ENCODE results near the gene CDH12. TPM values are rescaled to one million over a fixed set of nuclear protein-coding genes. Genes with fewer than 3 reads are reported as not detected.

CDH12 gene
- total RNA-seq, 2 experiments from 2014 or later, result not detected

DNA sequence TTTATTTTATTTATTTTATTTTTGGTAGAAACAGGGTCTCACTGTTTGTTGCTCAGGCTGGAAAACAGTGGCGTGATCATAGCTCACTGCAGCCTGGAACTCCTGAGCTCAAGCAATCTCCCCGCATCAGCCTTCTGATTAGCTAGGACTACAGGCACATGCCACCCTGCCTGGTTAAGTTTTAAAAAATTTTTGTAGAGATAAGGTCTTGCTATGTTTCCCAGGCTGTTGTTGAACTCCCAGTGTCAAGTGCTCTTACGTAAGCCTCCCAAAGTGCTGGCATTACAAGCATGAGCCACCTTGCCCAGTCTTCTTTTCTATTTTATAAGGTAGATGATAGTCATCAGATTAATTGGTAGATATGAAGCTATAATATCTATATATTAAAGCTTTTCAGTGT lies 382.7 kb downstream of the CDH12 start:
- DNase-seq (no peak), ATAC-seq (no peak)
- Mint-ChIP-seq H3K36me3 (ENCODE audit: low read depth) (no peaks in the 10 kb centered on the region), H3K27me3 (ENCODE audit: low read depth) (no peaks in the 10 kb centered on the region), H3K27ac (no peak overlapping the region), H3K9me3 (ENCODE audit: insufficient read depth) (peaks cover 11% of the 10 kb centered on the region), H3K4me3 (no peak overlapping the region), H3K4me1 (ENCODE audit: low read depth) (no peaks in the 10 kb centered on the region)
- CTCF ChIA-PET, result no interaction called here
- POLR2A ChIA-PET, result no interaction called here

DNA sequence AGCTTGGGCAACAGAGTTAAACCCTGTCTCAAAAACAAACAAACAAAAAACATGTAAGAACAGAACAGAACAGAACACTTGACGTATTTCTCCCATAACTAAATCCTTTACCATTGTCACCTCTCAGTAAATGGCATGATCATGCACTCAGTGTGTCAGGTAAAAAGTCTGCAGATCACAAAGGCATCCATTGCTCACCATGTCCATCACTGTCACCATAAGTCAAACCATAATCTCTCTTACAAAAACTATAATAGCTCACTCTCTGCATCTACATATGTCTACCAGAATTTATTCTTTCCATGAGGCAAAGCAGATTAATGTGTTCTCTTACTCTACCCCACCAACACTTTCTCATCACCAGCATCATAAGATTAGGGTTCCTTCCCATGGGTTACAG lies 387.5 kb downstream of the CDH12 start:
- H3K4me3 Mint-ChIP-seq, result no peak overlapping the region
- no peaks in the 10 kb centered on the region for H3K4me1 Mint-ChIP-seq (ENCODE audit: low read depth)
- no peaks in the 10 kb centered on the region for H3K27me3 Mint-ChIP-seq (ENCODE audit: low read depth)
- H3K27ac Mint-ChIP-seq, result no peak overlapping the region
- no peaks in the 10 kb centered on the region for H3K36me3 Mint-ChIP-seq (ENCODE audit: low read depth)
- peaks cover 12% of the 10 kb centered on the region for H3K9me3 Mint-ChIP-seq (ENCODE audit: insufficient read depth)
- DNase-seq (no peak), ATAC-seq (no peak)
- POLR2A ChIA-PET, result no interaction called here
- CTCF ChIA-PET, result no interaction called here

DNA sequence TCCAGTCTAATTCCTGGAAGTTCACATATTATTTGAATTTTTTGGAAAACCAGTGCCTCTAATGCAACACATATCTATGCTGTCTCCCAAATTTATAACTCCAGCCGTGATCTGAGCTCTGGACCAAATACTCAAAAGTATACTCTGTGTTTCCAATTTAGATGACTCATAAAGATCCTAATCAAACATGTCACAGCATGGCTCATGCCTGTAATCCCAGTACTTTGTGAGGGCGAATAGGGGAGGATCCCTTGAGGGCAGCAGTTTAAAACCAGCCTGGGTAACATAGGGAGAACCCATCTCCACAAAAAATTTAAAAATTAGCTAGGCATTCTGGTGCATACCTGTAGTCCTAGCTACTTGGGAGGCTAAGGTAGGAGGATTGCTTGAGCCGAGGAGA lies 388.0 kb downstream of the CDH12 start:
- ChIA-PET CTCF (no interaction called here), POLR2A (no interaction called here)
- DNase-seq, result no peak
- H3K4me3 Mint-ChIP-seq, result no peak overlapping the region
- no peak for ATAC-seq
- H3K9me3 Mint-ChIP-seq (ENCODE audit: insufficient read depth), result peaks cover 12% of the 10 kb centered on the region
- H3K27me3 Mint-ChIP-seq (ENCODE audit: low read depth), result no peaks in the 10 kb centered on the region
- no peaks in the 10 kb centered on the region for H3K36me3 Mint-ChIP-seq (ENCODE audit: low read depth)
- no peak overlapping the region for H3K27ac Mint-ChIP-seq
- no peaks in the 10 kb centered on the region for H3K4me1 Mint-ChIP-seq (ENCODE audit: low read depth)

DNA sequence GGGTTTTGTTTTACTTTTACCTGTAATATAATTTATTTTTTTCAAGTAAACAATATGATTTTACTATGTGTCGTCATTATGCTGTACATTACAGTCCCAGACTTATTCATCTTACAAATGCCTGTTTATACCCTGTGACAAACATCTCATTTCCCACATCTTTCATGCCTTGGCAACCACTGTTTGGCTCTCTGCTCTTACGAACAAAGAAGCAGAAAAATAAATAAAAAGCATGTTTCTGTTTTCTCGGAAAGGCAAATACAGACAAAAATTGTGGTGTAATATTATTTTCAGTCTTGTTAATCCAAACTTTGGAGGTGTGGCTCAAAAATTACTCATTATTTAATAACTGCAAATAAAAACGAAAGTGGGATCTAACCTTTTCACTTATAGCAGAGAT lies 393.0 kb downstream of the CDH12 start:
- ChIA-PET CTCF (no interaction called here), POLR2A (no interaction called here)
- H3K9me3 Mint-ChIP-seq (ENCODE audit: insufficient read depth), result peaks cover 20% of the 10 kb centered on the region
- H3K36me3 Mint-ChIP-seq (ENCODE audit: low read depth), result no peaks in the 10 kb centered on the region
- H3K27ac Mint-ChIP-seq, result no peak overlapping the region
- H3K4me3 Mint-ChIP-seq, result no peak overlapping the region
- ATAC-seq, result no peak
- no peaks in the 10 kb centered on the region for H3K27me3 Mint-ChIP-seq (ENCODE audit: low read depth)
- no peaks in the 10 kb centered on the region for H3K4me1 Mint-ChIP-seq (ENCODE audit: low read depth)
- no peak for DNase-seq

DNA sequence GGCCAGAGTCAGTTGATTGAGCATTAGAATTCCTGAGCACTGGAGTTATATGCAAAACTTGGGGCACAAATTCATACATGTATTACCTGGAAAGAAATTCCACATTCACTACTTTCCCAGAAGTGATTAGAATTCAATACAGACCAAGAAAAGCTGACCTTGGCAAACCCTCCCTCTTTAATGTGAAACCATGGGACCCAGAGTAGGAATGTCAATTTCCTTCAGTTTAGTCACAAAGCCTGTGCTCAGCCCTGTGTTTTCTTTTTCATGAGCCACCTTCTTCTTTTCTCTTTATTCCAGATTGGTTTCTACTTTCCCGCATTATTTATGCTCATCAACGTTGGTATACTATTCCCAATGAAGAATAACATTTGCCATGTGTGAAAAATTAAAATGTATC lies 420.2 kb downstream of the CDH12 start:
- no peak overlapping the region for H3K27ac Mint-ChIP-seq
- H3K9me3 Mint-ChIP-seq (ENCODE audit: insufficient read depth), result peaks cover 8% of the 10 kb centered on the region
- H3K4me1 Mint-ChIP-seq (ENCODE audit: low read depth), result no peaks in the 10 kb centered on the region
- H3K4me3 Mint-ChIP-seq, result no peak overlapping the region
- ChIA-PET CTCF (no interaction called here), POLR2A (no interaction called here)
- no peaks in the 10 kb centered on the region for H3K36me3 Mint-ChIP-seq (ENCODE audit: low read depth)
- DNase-seq, result no peak
- no peak for ATAC-seq
- H3K27me3 Mint-ChIP-seq (ENCODE audit: low read depth), result no peaks in the 10 kb centered on the region

DNA sequence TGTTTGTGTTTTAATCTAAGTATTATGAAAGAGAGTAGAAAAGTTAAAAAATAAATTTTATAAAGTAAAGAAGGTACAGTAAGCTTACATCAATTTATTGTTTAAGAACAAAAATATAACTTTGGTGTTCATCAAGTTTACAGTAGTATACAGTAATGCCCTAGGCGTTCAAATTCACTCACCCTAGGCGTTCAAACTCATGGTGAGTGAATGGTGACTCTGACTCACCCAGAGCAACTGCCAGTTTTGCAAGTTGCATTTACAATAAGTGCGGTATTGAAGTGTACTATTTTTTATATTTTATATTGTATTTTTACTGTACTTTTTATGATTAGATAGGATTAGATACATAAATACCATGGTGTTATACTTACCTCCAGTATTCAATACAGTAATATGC lies 421.3 kb downstream of the CDH12 start:
- H3K27me3 Mint-ChIP-seq (ENCODE audit: low read depth), result no peaks in the 10 kb centered on the region
- no peaks in the 10 kb centered on the region for H3K4me1 Mint-ChIP-seq (ENCODE audit: low read depth)
- DNase-seq, result no peak

DNA sequence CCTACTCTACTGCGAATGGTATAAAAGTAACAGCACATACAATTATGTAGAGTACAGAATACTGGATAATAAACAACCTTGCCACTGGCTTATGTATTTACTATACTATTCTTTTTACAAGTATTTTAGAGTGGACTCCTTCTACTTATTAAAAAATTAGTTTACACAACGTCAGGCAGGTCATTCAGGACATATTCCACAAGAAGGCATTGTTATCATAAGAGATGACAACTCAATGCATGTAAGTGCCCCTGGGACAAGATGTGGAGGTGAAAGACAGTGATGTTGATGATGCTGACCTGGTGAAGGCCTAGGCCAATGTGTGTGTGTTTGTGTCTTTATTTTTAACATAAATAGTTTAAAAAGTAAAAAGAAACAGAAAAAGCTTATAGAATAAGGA lies 421.7 kb downstream of the CDH12 start:
- no peaks in the 10 kb centered on the region for H3K36me3 Mint-ChIP-seq (ENCODE audit: low read depth)
- no peaks in the 10 kb centered on the region for H3K4me1 Mint-ChIP-seq (ENCODE audit: low read depth)
- no peak for DNase-seq
- POLR2A ChIA-PET, result no interaction called here
- ATAC-seq, result no peak
- no peaks in the 10 kb centered on the region for H3K27me3 Mint-ChIP-seq (ENCODE audit: low read depth)
- H3K4me3 Mint-ChIP-seq, result no peak overlapping the region
- no peak overlapping the region for H3K27ac Mint-ChIP-seq
- peaks cover 8% of the 10 kb centered on the region for H3K9me3 Mint-ChIP-seq (ENCODE audit: insufficient read depth)
- CTCF ChIA-PET, result no interaction called here

More for the DNA sequence above, 421.3 kb downstream of the CDH12 start:
- ChIA-PET POLR2A (no interaction called here), CTCF (no interaction called here)
- Mint-ChIP-seq H3K36me3 (ENCODE audit: low read depth) (no peaks in the 10 kb centered on the region), H3K27ac (no peak overlapping the region), H3K4me3 (no peak overlapping the region), H3K9me3 (ENCODE audit: insufficient read depth) (peaks cover 8% of the 10 kb centered on the region)
- no peak for ATAC-seq

DNA sequence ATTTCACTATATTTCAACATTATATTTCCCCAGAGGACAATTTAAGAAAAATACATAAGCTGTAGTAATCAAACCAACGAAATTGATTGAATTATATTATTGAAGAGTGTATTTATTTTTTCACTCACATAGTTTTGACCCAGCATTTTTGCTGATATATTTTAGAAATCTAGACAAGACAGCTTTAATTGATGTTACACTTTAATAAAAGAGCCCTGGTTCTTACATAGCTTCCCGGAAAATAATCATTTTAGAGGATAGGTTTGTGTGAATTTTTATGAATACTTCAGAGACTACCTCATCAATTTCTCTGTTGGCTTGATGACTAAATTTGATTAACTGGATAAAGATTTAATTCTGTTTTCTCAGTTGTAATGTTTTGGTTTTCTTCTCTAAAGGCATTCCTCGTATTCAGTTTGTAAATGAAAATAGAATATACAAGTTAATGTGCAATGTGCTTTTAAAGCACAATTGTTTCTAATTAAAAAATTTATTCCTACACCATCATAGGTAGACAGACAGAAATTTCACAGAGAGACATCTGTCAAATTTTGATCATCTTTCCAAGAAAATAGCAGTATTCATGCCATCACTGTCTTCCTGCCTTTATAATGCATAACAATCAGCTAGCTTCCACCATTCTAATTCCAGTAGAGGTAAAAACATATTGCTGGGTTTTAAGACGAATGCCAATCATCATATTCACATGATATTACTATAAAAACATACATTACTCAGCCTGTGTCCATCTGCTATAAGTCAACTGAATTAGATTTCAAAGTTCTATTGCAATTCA lies 441.4 kb downstream of the CDH12 start:
- no peak overlapping the region for H3K27ac Mint-ChIP-seq
- no peaks in the 10 kb centered on the region for H3K27me3 Mint-ChIP-seq (ENCODE audit: low read depth)
- no peak overlapping the region for H3K4me3 Mint-ChIP-seq
- ATAC-seq, result no peak
- H3K36me3 Mint-ChIP-seq (ENCODE audit: low read depth), result no peaks in the 10 kb centered on the region
- DNase-seq, result no peak
- CTCF ChIA-PET, result no interaction called here
- peaks cover 11% of the 10 kb centered on the region for H3K9me3 Mint-ChIP-seq (ENCODE audit: insufficient read depth)
- no peaks in the 10 kb centered on the region for H3K4me1 Mint-ChIP-seq (ENCODE audit: low read depth)
- POLR2A ChIA-PET, result no interaction called here

DNA sequence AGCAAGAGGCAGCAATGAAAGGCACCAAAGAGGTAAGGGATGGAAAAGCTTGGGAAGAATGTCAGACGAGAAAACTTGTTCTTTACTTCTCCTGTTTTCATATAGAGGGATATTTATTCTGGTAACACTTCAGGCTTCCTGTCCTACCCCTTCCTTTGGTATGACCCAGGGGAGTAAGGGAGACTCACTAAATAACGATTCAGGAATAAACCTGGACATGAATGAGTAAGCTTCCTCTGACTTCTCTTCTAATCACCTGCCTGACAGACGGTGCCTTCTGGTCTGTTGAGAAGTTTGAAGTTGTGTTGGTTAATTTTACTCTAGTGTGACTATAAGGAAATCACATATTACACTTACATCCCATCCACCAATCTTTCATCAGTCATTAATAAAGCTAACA lies 461.2 kb downstream of the CDH12 start:
- no peak overlapping the region for H3K4me3 Mint-ChIP-seq
- CTCF ChIA-PET, result no interaction called here
- H3K27ac Mint-ChIP-seq, result no peak overlapping the region
- POLR2A ChIA-PET, result no interaction called here
- no peaks in the 10 kb centered on the region for H3K27me3 Mint-ChIP-seq (ENCODE audit: low read depth)
- no peaks in the 10 kb centered on the region for H3K4me1 Mint-ChIP-seq (ENCODE audit: low read depth)
- ATAC-seq (no peak), DNase-seq (no peak)
- peaks cover 23% of the 10 kb centered on the region for H3K9me3 Mint-ChIP-seq (ENCODE audit: insufficient read depth)
- no peaks in the 10 kb centered on the region for H3K36me3 Mint-ChIP-seq (ENCODE audit: low read depth)

DNA sequence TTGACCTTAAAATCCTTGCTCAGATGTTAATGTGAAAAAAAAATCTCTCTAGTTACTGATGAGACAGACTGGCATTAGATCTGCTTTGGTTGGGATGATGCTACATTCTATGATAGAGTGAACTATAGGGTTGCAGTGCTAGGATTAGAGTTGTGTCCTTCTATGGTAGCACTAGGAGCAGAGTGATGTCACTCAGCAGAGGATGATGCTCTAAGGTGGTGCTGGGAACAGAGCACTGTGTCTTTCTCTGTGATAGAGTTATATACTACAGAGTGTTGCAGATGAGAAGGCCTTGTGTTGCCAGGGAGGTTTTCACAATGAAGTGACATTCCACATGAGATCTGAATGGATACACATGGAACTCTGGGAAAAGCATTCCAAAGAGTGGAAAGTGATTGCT lies 462.3 kb downstream of the CDH12 start:
- H3K36me3 Mint-ChIP-seq (ENCODE audit: low read depth), result no peaks in the 10 kb centered on the region
- no peak overlapping the region for H3K4me3 Mint-ChIP-seq
- POLR2A ChIA-PET, result no interaction called here
- H3K27me3 Mint-ChIP-seq (ENCODE audit: low read depth), result no peaks in the 10 kb centered on the region
- no peak for DNase-seq
- CTCF ChIA-PET, result no interaction called here
- no peak overlapping the region for H3K27ac Mint-ChIP-seq
- no peak for ATAC-seq
- H3K9me3 Mint-ChIP-seq (ENCODE audit: insufficient read depth), result peaks cover 17% of the 10 kb centered on the region
- H3K4me1 Mint-ChIP-seq (ENCODE audit: low read depth), result no peaks in the 10 kb centered on the region

DNA sequence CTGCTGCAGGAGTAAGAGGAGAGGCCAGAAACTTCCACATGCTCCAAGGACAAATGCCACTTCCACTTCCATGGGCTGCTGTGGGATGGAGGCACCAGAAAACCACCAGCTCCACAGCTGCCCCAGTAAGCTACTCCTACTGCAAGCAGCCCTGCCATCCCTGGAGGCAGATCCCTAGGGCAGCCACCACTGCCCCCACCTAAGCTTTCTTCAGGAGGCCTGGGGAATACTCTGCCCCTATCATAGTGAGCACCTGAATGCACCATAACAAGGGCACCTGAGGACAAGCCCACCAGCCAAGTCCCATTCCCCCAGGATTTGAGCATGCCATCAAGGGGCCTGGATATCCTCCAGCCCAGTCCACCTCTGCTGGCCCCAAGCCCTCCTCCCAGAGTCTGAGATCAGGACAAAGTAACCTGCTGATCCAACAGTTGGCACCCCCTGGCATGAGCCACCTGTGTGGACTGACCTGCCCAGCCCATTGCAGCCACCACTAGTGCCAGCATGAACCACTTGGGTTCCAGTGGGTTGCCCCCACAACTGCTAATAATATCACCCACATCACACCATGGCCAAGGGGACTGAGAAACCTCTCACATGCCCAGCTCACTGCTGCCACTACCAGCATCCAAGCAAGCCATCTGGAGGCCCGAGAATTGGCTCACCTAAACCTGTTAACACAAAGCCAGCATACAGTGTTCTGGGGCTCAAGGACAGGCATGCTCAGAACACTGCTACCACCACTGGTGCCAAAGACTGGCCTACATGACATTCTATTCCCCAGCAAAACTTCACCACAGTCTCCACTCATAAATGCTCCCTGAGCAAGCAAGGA lies 480.1 kb downstream of the CDH12 start:
- Mint-ChIP-seq H3K27ac (no peak overlapping the region), H3K4me3 (no peak overlapping the region), H3K36me3 (ENCODE audit: low read depth) (no peaks in the 10 kb centered on the region), H3K4me1 (ENCODE audit: low read depth) (no peaks in the 10 kb centered on the region), H3K9me3 (ENCODE audit: insufficient read depth) (peaks cover 9% of the 10 kb centered on the region), H3K27me3 (ENCODE audit: low read depth) (no peaks in the 10 kb centered on the region)
- ATAC-seq (no peak), DNase-seq (no peak)
- ChIA-PET CTCF (no interaction called here), POLR2A (no interaction called here)

DNA sequence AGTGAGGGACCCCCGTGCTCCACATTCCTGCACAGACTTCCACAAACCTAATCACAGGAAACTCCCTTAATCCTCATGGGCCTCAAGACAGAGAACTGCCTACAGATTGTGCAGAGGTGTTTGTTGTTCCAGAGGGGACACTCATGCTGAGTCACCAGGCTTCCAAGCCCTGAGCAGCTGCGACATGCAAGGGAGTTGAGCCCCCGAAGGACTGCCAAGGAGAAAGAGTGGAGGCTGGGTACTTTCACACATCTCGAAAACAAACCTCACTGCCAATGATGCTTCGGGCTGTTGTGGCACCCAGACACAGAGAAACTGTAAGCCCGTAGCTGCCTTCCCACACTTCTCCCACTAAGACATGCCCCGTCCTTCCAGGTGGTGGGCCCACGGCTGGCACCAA lies 480.8 kb downstream of the CDH12 start:
- H3K27me3 Mint-ChIP-seq (ENCODE audit: low read depth), result no peaks in the 10 kb centered on the region
- H3K27ac Mint-ChIP-seq, result no peak overlapping the region
- no peaks in the 10 kb centered on the region for H3K36me3 Mint-ChIP-seq (ENCODE audit: low read depth)
- ChIA-PET POLR2A (no interaction called here), CTCF (no interaction called here)
- H3K4me1 Mint-ChIP-seq (ENCODE audit: low read depth), result no peaks in the 10 kb centered on the region
- peaks cover 9% of the 10 kb centered on the region for H3K9me3 Mint-ChIP-seq (ENCODE audit: insufficient read depth)
- ATAC-seq, result no peak
- DNase-seq, result no peak
- no peak overlapping the region for H3K4me3 Mint-ChIP-seq

DNA sequence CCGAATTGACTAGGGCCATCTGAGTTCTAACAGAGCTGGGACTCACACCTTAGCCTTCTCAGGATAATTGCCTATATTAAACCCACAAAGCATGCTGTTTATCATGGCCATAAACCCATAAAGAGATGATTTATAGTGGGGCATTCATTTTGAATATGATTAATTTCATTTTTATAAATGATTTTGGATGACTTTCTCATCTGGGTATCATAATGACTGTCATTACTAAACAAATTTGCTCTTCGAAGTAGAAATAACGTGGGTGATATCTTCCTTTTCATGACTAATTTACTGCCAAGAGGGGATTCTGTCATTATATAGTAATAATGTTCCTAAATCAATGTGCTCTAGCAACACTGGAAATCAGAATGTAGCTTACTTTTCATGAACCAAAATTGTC lies 498.2 kb downstream of the CDH12 start:
- POLR2A ChIA-PET, result no interaction called here
- Mint-ChIP-seq H3K9me3 (ENCODE audit: insufficient read depth) (peaks cover 5% of the 10 kb centered on the region), H3K27ac (no peak overlapping the region), H3K4me1 (ENCODE audit: low read depth) (no peaks in the 10 kb centered on the region), H3K36me3 (ENCODE audit: low read depth) (no peaks in the 10 kb centered on the region), H3K27me3 (ENCODE audit: low read depth) (no peaks in the 10 kb centered on the region), H3K4me3 (no peak overlapping the region)
- CTCF ChIA-PET, result no interaction called here
- no peak for ATAC-seq
- no peak for DNase-seq

Data from activated CD8-positive, alpha-beta T cell treated with anti-CD3 and anti-CD28 coated beads, Interleukin-2, amount 10 ng/mL, durations not matched to agents 7 days and 5 days (primary cell).